Epidermal melanocyte (primary cell): ENCODE results near the gene TPRN.

ENCODE experiments used
- DNase-seq: peaks from one replicate; pipeline ENCODE4 v3.0.0; 2011; ENCODE audit warnings: low spot score; ENCODE audit not compliant: insufficient read length

TPRN gene

GRCh38 chr9:137212520-137212919, 12.0 kb upstream of the TPRN start:
- DNase-seq: no peak

- no peak for DNase-seq
These were observed 11.0 kb upstream of the TPRN start for GRCh38 chr9:137211532-137211931.

GRCh38 chr9:137206602-137207001, 6.1 kb upstream of the TPRN start:
- peak; percentile 13 for DNase-seq

- DNase-seq: peak; percentile 100
These were observed 4.9 kb upstream of the TPRN start, which contains the start of the genes NDOR1 and TMEM203 for GRCh38 chr9:137205126-137206069. NDOR1 (plus strand) TSS chr9:137205700; CDS start chr9:137205778, 78 bp downstream. TMEM203 (minus strand) TSS chr9:137205648; CDS start chr9:137205414, 234 bp downstream.

GRCh38 chr9:137204731-137205125, 4.2 kb upstream of the TPRN start:
- DNase-seq: no peak

GRCh38 chr9:137202966-137203365, 2.4 kb upstream of the TPRN start:
- no peak for DNase-seq

GRCh38 chr9:137201205-137201868, 796 bp upstream of the TPRN start:
- no peak for DNase-seq

DNA sequence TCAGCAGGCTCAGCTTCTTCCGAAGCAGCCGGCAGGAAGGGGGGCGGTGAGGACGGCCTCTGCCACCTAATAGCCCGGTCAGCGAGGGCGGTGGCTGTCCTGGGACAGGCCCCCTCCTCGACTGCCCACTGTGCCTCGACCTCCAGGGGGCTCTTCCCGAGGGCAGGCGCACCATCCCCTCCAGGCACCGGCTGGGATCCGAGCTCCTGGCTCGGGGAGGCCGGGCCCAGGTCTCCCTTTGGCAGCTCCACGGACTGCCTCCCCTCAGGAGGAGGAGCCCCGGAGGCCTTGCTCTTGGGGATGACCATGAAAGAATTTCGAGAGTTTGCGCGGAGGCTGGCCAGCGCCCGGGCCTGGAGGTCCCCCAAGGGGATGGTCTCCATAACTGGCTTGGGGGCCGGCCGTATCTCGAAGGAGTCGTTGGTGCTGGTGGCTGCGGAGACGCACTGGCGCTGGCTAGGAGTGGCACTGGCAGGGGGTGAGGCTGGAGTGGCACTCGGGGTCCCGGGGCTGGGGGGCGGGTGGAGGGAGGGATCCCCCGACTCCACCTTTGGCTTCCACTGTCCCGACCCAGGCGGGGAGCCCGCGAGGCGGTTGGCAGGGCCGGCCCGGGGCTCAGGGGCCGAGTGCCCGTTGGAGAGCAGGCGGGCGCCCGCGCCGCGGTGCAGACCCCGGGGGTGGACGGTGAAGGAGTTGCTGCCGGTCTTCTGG, 975 bp downstream of the TPRN start:
- no peak for DNase-seq

DNA sequence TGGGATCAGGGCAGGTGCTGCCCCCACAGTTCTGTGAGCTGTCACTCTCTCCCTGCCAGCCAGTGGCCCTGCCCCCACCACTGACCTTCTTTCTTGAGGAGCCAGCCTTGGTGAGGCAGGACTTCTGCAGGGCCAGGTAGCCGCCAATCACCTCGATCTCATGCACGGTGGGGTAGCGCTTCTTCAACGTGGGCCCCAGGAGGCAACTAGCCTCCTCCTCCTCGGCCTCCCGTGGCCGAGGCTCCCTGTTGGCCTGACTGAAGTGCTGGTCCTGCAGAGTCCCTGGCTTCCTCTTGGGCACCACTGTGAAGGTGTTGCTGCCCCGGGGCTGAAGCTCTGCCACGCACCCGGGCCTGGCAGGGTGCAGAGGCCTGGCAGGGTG, 1.6 kb downstream of the TPRN start:
- DNase-seq: no peak

DNA sequence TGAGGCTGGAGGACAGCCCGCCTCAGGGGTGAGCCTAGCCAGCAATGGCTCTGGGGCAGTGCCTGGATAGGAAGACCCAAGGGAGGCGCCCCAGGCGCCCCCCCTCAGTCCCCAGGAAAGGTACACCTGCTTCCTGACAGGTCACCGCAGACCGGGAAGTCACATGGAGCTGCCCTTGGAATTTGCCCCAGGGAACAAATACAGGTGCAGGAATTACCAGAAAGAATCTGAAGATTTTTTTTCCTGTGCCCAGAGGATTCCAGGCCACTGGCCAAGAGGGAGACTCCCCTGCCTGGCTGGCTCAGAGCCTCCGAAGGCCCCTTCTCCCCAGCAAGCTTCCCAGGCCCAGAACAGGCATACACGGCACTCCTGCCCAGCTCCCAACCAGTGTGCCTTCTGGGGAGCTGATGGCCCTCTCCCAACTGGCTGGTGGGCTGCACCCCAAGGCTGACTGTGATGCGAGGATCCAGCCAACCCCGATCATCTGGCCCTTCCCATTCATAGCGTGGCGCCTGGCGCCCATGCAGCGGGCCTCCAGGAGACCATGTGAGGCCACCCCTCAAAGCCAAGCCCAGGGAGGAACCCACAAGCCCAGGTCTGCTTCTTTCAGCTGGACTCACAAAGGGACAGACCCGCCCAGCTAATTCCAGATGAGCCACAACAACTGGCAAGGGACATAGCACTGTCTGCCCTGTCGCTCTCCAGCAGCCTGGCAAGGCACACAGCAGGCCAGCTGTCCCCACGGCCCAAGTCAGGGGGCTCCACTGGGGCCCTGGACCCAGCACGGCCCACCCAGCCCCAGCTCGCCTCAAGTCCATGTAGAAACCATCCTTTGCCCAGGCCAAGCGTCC, 2.3 kb downstream of the TPRN start:
- DNase-seq: no peak

DNA sequence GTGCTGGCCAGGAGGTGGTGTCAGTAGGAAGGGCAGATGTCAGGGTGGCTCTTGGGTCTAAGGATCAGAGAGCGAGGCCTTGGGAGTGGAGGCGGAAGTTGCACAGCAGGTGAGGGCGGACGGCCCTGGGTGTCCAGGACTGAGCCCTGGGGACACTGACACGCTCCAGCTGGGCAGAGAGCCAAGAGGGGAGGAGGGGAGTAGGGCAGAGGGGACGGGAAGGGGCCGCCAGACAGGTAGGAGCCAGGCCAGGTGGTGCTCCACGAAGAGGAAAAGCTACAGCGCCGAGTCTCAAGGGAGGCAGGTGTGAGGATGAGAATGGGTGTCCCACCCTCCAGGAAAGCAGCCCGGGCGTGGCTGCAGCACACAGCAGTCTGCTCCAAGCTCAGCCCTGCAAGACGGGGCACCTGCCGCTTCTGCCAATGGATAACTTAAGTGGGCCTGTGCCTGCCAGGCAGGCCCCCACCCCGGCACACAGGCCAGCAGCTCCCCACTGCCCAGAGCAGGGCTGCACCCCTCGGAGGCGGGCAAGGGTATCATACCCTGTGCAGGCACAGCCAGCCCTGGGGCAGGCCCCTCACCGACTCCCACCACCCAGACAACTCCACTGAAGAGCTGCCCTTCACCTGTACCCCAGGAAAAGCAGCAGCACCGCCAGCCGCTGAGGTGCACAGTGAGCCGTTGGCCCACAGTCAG, 4.9 kb downstream of the TPRN start:
- no peak for DNase-seq

DNA sequence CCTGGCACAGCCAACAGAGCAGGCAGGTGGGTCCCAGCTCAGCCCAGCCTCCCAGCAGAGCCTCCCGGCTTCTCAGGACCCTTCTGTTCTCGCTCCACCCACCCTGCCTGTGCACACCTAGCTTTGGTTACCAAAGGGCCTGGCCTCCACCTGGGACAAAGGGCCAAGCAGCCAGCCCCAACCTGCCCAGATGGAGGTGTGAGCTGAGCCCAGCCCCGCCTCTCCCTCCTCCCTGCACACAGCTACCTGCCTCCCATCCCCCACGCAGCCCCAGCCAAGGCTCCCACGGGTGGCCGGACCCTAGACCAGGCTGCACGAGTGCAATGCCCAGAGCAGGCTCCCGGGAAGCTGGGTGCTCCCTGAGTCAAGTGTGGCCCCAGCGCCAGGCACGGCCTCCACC, 5.6 kb downstream of the TPRN start:
- no peak for DNase-seq

DNA sequence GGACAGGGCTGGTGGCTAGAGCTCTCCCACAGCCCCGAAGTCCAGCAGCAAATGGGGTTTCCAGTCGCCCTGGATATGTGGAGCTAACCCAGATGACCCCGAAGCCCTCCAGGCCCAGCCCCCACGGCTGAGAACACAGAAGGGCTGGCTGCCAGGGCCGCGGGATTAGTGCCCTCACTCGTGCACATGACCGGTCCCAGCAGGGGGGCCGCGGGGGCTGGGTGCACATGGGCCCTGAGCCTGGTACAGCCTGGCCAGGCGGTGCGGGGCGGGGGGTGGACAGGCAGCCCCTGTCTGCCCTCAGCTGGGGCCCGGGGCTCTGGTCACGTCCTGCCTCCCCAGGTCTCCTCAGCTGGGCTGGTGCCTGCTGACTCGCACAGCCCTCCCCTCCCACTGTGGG, 6.2 kb downstream of the TPRN start:
- no peak for DNase-seq

GRCh38 chr9:137193771-137194170, 6.8 kb downstream of the TPRN start:
- no peak for DNase-seq

GRCh38 chr9:137192859-137193258, 7.7 kb downstream of the TPRN start:
- DNase-seq: no peak

DNA sequence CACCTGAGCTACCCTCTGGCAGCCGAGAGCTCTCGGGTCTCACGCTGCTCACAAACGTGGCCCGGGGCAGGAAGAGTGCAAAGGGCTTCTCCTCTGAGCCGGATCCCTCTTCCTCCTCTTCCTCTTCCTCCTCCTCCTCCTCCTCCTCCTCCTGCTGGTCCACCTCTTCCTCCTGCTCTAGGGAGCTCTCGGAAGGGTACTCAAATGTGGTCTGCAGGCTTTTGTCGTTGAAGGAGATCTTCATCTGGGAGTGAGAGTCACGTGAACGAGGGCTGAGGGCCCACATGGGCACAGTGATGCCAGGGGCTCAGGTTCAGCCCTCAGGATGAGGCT, 8.1 kb downstream of the TPRN start:
- DNase-seq: no peak

DNA sequence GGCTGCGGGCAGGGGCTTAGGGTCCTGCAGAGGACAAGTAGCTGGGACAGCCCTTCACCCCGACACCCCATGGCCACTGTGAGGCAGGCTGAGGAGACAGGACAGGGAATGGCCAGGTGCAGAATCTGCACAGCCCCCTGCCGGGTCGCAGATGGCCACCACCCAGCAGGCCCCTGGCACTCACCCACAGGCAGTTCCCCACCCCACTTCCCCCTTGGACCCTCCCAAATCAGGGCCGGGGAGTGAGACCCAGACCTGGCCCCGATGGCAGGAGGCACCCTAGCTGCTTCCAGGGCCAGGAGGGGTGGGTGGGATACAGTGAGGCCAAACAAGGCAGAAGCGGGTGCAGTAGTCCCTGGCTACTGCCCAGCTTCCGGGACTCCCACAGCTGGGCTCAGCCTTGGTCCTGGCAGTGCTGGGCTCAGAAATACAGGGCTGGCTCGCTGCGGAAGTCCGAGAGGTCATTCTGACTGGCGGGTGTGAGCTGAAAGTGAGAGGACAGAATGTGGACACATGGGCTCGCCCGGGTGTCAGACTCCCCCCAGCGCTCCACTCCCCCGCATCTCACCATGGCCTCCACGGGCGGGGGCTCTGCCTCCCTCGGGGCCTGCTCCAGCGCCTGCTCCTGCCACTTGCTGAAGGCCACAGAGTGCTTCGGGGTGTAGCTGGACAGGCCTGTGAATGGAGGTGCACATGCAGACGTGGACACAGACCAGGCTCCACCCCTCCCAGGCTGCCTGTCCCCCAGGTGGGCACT, 8.7 kb downstream of the TPRN start:
- no peak for DNase-seq

GRCh38 chr9:137191245-137191644, 9.3 kb downstream of the TPRN start:
- DNase-seq: no peak

DNA sequence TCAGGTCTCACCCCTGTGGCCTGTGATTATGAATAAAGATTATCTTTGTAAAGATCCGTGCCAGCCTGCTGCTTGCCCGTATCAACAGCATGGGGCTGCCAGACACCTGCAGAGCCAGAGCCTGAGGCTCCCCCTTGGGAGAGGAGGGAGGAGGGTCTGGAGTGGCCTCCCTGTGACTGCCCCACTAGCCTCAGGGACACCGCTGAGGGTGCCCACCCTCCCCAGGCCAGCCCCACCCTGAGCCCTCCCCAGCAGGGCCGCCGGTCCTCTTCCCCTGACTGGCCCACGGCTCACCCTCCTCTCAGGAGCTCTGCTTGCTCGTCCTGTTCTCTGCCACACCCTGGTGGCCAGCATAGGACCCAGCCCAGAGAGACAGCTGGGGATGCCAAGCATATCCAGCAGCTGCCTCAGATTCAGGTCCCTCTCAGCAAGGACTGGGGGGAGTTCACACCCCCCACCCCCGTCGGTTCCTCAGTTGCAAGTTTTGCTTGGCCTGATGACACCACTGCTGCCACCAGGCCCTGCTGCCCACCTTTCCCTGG, 10.2 kb downstream of the TPRN start:
- DNase-seq: no peak
